Stomach (tissue), 9 donors: Measurements from ENCODE around the gene TXNL1. TPM values are rescaled to one million over a fixed set of nuclear protein-coding genes. Genes with fewer than 3 reads are reported as not detected.

Experiments
- DNase-seq, 2 donors: peaks; one replicate each; pipeline versions ENCODE4 v3.0.0 to v3.0.0-alpha.2; 2013 to 2019
- H3K27ac ChIP-seq, 5 donors: fragments of 200-600 bp in 4 of 5; sonication (generic) in 4 of 5; one replicate each; pipeline ENCODE4 v1.5.1; 2013 to 2019; ENCODE audit warnings: mild to moderate bottlenecking in 1 of 5, moderate library complexity in 1 of 5
- H3K27me3 ChIP-seq, 3 donors: fragments of 200-600 bp; sonication (generic); one replicate each; pipeline ENCODE4 v1.5.1; 2017 to 2019; ENCODE audit warnings: mixed run types in 1 of 3
- H3K36me3 ChIP-seq, 4 donors: fragments of 200-600 bp; sonication (generic); 1 replicate in 3 of 4; 2 replicates in 1 of 4; pipeline ENCODE4 v1.5.1; 2016 to 2019
- H3K4me1 ChIP-seq, 4 donors: fragments of 200-600 bp; sonication (generic); one replicate each; pipeline ENCODE4 v1.5.1; 2016 to 2019
- H3K4me3 ChIP-seq, 4 donors: fragments of 200-600 bp; sonication (generic) in 3 of 4; one replicate each; pipeline ENCODE4 v1.5.1; 2016 to 2019; ENCODE audit warnings: mild to moderate bottlenecking in 1 of 4
- H3K9me3 ChIP-seq, 4 donors: fragments of 200-600 bp; sonication (generic); one replicate each; pipeline ENCODE4 v1.5.1; 2016 to 2019
- CTCF ChIP-seq, 7 experiments: fragments of 450-650 bp in 4 of 7; fragments of 200-600 bp in 3 of 7; sonication (generic) in 3 of 7; IDR thresholded peaks; one replicate each; pipeline ENCODE4 v1.5.1; 2016 to 2019; ENCODE audit warnings: antibody characterized with exemption in 7 of 7, control low read depth in 2 of 7, mild to moderate bottlenecking in 1 of 7
- EP300 ChIP-seq: sonication (generic); formaldehyde crosslinking; IDR thresholded peaks from one replicate; pipeline ENCODE4 v1.6.1; 2017; ENCODE audit warnings: antibody characterized with exemption
- POLR2A ChIP-seq, 4 donors: fragments of 450-650 bp; IDR thresholded peaks; one replicate each; pipeline ENCODE4 v1.6.1; 2016; ENCODE audit warnings: antibody characterized with exemption in 4 of 4, control low read depth in 2 of 4, mild to moderate bottlenecking in 1 of 4, moderate library complexity in 1 of 4
- POLR2AphosphoS5 ChIP-seq, 3 donors: sonication (generic); formaldehyde crosslinking; IDR thresholded peaks; one replicate each; pipeline ENCODE4 v1.6.1; 2016; ENCODE audit warnings: antibody characterized with exemption in 3 of 3
- WGBS, 5 donors: extraction: QIAGEN DNeasy Blood & Tissue Kit in 3 of 5; methylation state at CpG; one replicate each; pipeline versions ENCODE4 v1.1.5 to v1.1.7; 2013 to 2018; 5-methylcytosine and 5-hydroxymethylcytosine counted together
- intact Hi-C: fragments of 100-400 bp; cut with DNase I; formaldehyde crosslinking; loops from one replicate; pipeline ENCODE4 v1.15.1; 2023; ENCODE audit warnings: low total_unique reads
- polyA plus RNA-seq, 3 donors: library from polyadenylated mRNA; stranded (reverse); fragments of 200-250 nt; gene quantifications; one replicate each; pipeline ENCODE4 v1.2.3, GENCODE V29; 2013
- total RNA-seq, 5 donors: library from RNA; depleted of rRNA; stranded (reverse); fragments of >200 nt; gene quantifications; one replicate each; pipeline versions ENCODE4 v1.1.0 to v1.2.3, GENCODE V29; 2014 to 2016
- donor health status: healthy with polysubstance abuse.
- donor health status: Bipolar disorder and iron deficiency.
- donor health status: healthy.

Gene TXNL1
- total and polyA plus RNA-seq, 8 donors: 2.6 to 87.1 (median 41.4) TPM

- intact Hi-C loops: no loop called here
- WGBS, 5 donors: 88 to 98% (median 96%) methylated on average over 9 of the region's 9 CpGs
- Histone ChIP-seq H3K36me3 (peaks cover 0 to 8% (median 5%) of the 10 kb centered on the region in 4 donors), H3K4me3 (no peak overlapping the region), H3K27ac (peak overlapping the region in 2 of 5 donors; percentile 96 to 98), H3K4me1 (peaks cover 8 to 35% (median 22%) of the 10 kb centered on the region in 4 donors), H3K9me3 (no peaks in the 10 kb centered on the region), H3K27me3 (no peaks in the 10 kb centered on the region)
- no peak for DNase-seq
- TF ChIP-seq POLR2AphosphoS5 (IDR thresholded peaks at IDR 0.05): no peak
- no peak for TF ChIP-seq POLR2A (IDR thresholded peaks at IDR 0.05)
- no peak for TF ChIP-seq EP300
- no peak for TF ChIP-seq CTCF (IDR thresholded peaks at IDR 0.05)
Measured at GRCh38 chr18:56639571-56639970, 1.2 kb upstream of the TXNL1 start.

GRCh38 chr18:56639104-56639381 lies 651 bp upstream of the TXNL1 start:
- Histone ChIP-seq H3K27ac (peak overlapping the region; percentile 73 to 98 (median 96)), H3K4me3 (peak overlapping the region; percentile 69 to 91 (median 83)), H3K9me3 (no peaks in the 10 kb centered on the region), H3K27me3 (no peaks in the 10 kb centered on the region), H3K4me1 (peaks cover 12 to 40% (median 24%) of the 10 kb centered on the region in 4 donors), H3K36me3 (peaks cover 0 to 8% (median 6%) of the 10 kb centered on the region in 4 donors)
- DNase-seq: no peak
- TF ChIP-seq EP300 (no peak), POLR2AphosphoS5 (IDR thresholded peaks at IDR 0.05) (no peak), CTCF (IDR thresholded peaks at IDR 0.05) (no peak), POLR2A (IDR thresholded peaks at IDR 0.05) (no peak)
- intact Hi-C loops: no loop called here
- 11 to 35% (median 22%) methylated on average over 6 of the region's 6 CpGs for WGBS, 5 donors

- no peaks in the 10 kb centered on the region for H3K27me3 ChIP-seq
- H3K36me3 ChIP-seq: peaks cover 0 to 8% (median 6%) of the 10 kb centered on the region in 4 donors
- peak in 1 of 2 donors; percentile 66 for DNase-seq
- WGBS, 5 donors: 0 to 1% (median 0%) methylated on average over 18 of the region's 18 CpGs
- no peaks in the 10 kb centered on the region for H3K9me3 ChIP-seq
- intact Hi-C loops: no loop called here
- peak overlapping the region; percentile 69 to 91 (median 83) for H3K4me3 ChIP-seq
- H3K27ac ChIP-seq: peak overlapping the region; percentile 83 to 98 (median 96)
- TF ChIP-seq POLR2AphosphoS5 (IDR thresholded peaks at IDR 0.05): no peak
- no peak for TF ChIP-seq POLR2A (IDR thresholded peaks at IDR 0.05)
- no peak for TF ChIP-seq EP300
- TF ChIP-seq CTCF (IDR thresholded peaks at IDR 0.05): no peak
- peaks cover 18 to 52% (median 27%) of the 10 kb centered on the region in 4 donors for H3K4me1 ChIP-seq
Measured at GRCh38 chr18:56637711-56638231, 621 bp downstream of the TXNL1 start.

GRCh38 chr18:56637176-56637575 lies 1.2 kb downstream of the TXNL1 start:
- Histone ChIP-seq H3K9me3 (no peaks in the 10 kb centered on the region), H3K27me3 (no peaks in the 10 kb centered on the region), H3K4me1 (peaks cover 24 to 58% (median 33%) of the 10 kb centered on the region in 4 donors), H3K4me3 (peak overlapping the region; percentile 69 to 91 (median 83)), H3K27ac (peak overlapping the region in 4 of 5 donors; percentile 93 to 98 (median 96)), H3K36me3 (peaks cover 0 to 8% (median 6%) of the 10 kb centered on the region in 4 donors)
- DNase-seq: peak in 1 of 2 donors; percentile 28
- 2 to 13% (median 4%) methylated on average over 8 of the region's 8 CpGs for WGBS, 5 donors
- intact Hi-C loops: no loop called here
- no peak for TF ChIP-seq CTCF (IDR thresholded peaks at IDR 0.05)
- TF ChIP-seq POLR2AphosphoS5 (IDR thresholded peaks at IDR 0.05): no peak
- no peak for TF ChIP-seq EP300
- no peak for TF ChIP-seq POLR2A (IDR thresholded peaks at IDR 0.05)
